Cortex of kidney (tissue), 1 donor: ENCODE data around the gene ZFYVE28.
"Not testable (repeated sequence)": the region's sequence is repeated elsewhere in the genome, so short reads cannot be mapped to it uniquely, and the experiment has no call there.

Source experiments
- DNase-seq: peaks from one replicate; lab custom pipeline; 2025; lab: John Stamatoyannopoulos, UW

Gene ZFYVE28

DNA sequence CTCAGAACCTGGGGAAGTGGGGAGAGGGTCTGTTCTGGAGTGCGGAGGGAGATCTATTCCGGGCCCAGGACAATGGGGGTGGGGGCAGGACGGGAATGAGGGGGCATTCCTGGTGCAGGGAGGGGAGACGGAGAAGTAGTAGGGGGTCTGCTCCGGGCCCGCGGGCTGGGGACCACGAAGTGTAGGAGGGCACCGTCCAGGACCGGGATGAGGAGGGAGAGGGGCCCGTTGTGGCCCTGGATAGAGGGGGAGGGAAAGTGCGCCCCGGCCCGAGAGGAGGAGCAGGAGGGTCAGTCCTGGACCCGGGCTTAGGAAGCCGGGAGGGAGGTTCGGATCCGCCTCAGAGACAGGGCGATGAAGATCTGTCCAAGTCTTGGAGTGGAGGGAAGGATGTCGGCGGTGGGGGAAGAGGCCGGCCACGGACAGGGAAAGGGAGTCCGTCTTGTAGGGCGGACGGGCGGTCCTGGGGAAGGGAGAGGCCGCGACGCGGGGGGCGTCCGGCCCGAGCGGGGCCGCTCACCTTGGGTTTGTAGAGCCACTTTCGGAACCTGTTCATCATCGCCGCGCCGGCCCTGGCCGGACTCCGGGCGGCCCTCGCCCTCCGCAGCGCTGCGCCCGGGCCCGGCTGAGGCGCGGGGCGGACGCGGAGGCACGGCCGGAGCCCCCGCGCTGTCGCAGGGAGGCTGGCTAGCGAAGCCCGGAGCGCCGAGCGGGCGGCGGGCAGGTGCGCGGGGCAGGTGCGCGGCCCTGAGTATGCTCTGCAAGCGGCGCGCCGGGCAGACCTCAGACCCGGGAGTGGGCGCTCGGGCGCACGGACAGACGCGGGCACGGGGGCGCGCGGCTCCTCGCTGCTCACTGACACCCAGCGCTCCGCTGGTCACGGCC is at the start of gene ZFYVE28:
Gene ZFYVE28, minus strand, starts transcription at position 881 of the 885 bp plus-strand sequence. Its CDS starts 322 bp downstream, at position 559.
- no peak for DNase-seq

- not testable (repeated sequence) for DNase-seq
Observed at GRCh38 chr4:2465544-2465943, 47.1 kb upstream of the ZFYVE28 start.

- no peak for DNase-seq
Observed at GRCh38 chr4:2465032-2465431, 46.6 kb upstream of the ZFYVE28 start.

DNA sequence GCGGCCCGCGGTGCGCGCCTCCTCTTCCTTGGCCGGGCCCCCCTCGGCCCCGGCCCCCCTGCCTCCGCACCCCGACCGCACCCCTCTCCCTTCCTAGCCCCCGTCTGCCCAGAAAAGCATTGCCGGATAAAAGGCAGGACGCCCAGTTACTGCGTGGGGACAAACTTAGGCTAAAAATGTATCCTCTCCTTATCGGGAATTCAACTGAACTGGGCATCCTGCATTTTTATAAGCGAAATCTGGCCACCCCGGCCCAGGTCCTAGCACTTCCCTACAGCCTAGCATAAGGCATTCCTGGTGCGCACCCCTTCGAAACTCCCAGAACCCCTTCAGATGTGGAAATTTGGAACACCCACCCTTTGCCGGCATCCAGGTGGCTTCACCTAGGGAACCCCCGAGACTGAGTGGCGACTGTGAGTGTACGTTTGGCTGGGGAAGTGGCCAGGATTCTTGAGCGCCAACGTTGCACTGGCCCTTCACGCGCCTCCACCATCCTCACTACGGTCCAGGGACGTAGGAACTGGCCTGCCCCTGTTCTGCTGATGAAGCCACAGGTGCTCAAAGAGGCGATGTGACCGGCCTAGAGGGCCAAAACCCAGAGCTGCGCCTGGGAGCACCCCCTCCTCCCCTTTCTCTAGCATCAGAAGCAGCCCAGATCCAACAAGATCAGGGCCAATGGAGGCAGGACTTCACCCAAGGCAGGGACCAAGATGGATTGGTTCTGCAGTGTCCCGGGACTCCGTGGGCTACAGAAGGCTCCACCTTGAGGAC is 44.7 kb upstream of the ZFYVE28 start:
- no peak for DNase-seq

GRCh38 chr4:2462218-2462991 is 44.0 kb upstream of the ZFYVE28 start:
- DNase-seq = no peak

DNA sequence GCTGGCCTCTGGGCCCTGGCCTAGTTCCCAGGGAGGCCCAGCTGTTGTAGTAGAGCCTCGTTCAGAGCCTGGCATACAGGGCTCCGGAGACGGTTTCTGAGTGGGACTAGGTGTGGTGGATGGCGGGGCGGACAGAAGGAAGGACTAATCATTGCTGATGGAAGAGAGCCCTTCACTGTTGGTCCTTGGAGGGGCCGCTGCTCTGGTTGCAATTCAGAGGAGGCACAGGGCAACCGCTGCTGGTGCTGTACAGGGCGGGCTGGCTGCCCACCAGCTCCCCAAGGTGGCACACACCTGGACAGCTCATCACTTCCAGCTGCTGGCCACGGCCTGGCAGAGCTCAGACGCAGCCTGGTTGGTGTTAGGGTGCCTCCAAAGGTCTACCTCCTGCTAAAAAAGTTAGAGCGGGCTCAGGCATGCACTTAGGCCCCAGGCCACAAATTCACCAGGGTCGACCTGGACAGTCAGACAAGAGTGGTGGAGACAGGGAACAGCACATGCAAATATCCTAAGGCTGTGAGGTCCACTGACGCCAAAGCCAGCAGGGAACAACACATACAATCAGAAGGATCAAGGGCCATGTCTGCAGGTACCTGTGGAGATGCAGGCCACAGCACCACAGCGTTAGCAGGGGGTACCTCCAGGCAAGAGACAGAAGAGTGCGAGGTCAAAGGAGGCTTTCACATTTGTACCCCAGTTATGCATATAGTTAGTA is 43.0 kb upstream of the ZFYVE28 start:
- no peak for DNase-seq

DNA sequence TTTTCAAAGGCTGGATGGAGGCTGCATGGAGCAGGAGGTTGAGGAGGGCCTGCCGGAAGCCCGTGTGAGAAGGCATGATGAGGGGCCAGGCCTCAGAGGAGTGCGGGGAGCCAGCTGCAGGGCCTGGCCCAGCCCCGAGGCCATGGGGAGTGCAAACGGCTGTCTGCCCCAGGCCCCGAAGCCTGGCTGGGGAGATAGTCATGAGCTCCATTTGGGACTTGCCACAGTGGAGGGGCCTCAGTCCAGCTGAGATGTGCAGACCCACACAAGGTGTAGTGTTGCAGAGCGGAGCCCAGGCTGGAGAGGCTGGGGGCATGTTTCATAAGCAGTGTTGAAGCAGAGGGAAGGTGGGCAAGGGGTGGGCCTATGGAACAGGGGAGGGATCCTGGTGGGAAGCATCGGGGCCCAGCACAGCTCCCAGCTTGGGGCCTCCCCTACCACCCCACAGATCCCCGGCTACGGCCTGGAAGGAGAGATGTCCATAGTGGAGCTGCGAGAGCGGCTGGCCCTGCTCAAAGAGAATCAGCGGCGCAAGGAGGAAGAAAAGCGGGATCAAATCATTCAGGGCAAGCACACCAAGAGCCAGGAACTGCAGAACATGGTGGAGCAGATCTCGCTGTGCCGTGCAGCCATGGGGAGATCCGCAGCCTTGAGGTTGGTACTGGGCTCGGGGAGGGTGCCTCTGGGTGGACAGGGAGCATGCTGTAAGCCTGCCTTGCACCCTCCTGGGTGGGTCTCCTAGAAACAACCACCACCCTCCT is 41.3 kb upstream of the ZFYVE28 start:
- DNase-seq = no peak

DNA sequence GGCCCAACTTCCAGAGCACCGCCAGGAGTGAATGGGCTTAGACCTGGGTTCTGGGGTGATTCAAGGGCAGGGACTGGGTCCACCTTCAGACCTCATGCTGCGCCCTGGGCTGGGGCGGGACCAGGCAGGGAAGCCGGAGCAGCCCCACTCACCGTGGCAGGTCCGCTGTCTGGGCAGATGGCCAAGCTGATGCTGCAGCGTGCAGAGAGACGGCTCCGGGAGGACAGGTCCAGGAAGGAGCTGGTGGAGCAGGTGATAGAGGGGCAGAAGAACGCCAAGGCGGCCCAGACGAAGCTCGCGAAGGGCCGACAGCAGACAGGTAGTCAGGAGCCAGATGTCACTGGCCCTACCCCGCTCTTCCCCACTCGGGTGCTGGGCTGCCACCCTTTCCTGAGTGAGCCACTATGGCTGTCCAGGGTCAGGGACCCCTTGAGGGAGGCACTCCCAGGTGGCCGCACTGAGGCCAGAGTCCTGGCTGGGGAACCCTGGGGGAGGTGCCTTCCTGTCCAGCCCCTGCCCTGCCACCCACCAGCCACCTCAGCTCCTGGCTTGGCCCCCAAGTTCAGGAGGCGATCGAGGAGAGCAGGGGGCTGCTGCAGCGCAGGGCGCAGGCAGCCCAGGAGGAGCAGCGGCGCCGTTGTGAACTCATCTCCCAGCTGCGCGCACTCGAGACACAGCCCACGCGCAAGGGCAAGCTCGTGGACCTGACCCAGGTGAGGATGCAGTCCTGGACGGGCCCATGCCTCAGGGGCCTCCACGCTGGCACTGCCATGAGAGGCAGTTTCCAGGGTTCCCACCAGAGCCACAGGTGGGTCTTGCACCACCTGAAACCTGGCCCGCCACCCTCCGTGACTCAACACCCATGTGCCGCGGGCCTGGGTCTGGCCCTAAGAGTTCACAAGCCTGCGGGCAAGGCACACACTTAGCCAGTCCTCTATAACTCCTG is 40.4 kb upstream of the ZFYVE28 start:
- no peak for DNase-seq

- no peak for DNase-seq
Observed at GRCh38 chr4:2457481-2458295, 39.2 kb upstream of the ZFYVE28 start.

DNA sequence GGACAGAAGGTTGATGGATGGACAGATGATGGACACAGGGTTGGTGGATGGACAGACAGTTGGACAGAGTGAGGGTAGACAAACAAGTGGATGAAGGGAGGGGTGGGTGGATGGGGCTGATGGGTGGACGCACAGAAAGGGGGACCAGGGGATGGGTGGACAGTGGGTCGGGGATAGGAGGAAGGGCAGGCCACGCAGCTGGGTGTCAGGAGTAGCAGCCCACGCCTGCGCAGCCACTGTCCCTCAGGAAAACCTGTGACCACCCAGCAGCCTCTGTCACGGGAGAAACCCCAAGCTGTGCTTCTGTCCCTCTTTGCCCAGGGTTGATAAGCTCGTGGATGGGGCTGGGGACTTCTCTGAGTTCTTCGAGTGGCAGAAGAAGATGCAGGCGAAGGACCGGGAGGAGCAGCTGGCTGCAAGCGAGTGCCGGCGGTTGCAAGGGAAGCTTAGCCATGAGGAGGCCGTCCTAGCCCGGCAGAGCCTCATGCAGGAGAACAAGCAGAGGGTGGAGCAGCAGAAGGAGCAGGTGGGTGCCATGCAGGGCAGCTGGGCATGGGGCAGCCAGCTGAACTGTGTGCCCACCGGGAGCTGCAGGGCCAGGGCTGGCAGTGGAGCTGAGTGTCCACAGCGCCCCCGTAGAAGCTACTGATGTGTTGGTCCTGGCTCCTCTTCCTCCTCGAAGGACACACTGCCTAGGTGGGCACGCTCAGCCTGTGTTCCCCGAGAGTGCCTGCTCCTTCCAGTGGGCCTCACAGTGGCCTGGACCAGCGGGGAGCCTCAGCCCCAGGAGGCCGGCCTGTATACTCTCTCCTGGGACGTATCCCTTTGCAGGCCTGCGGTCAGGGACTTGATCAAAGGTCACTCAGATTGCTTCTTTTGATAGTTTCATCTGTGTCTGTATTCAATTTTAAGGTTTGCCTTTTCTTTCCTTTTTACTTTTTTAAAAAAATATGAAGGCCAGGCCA is 33.7 kb upstream of the ZFYVE28 start:
- no peak for DNase-seq

- no peak for DNase-seq
Observed at GRCh38 chr4:2451036-2451520, 32.6 kb upstream of the ZFYVE28 start.

- no peak for DNase-seq
Observed at GRCh38 chr4:2450394-2451035, 32.1 kb upstream of the ZFYVE28 start.

DNA sequence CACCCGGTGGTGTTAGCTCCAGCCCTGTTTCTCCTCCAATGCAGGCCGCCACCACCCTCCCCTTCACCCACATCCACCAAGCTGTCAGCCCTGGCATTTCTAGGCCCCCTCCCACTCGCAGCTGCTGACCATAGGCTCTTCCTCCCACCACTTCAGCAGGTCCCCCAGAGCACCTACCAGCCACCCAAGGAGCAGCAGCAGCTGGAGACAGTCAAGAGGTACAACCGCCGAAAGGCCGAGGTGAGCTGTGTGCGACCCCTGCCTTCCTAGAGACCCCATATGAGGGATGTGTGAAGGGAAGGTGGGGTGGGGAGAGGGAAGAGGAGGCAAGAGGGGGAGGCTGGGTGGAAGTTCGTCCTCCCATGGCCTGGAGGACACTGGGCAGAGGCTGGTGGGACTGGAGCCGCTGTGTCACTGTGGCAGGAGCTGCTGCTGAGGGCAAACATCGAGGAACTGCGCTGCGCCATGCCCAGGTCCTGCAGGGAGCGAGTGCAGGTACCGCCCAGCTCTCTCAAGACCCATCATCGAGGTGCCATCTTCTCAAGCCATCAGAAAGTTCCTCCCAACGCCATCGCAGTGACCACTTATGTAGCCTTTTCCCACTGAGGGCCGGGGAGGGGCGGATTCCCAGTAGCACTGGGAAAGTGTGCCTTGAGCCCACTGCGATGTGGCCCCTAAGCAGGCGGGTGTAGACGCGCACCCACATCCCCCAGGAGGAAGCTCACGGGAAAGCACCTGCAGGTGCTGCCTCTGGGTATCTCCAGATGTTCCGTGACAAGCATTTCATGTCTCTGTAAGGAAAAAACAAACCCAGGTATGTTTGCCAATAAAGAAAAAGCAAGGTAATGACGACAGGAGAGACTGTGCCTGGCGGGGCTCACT is 31.3 kb upstream of the ZFYVE28 start:
- no peak for DNase-seq

DNA sequence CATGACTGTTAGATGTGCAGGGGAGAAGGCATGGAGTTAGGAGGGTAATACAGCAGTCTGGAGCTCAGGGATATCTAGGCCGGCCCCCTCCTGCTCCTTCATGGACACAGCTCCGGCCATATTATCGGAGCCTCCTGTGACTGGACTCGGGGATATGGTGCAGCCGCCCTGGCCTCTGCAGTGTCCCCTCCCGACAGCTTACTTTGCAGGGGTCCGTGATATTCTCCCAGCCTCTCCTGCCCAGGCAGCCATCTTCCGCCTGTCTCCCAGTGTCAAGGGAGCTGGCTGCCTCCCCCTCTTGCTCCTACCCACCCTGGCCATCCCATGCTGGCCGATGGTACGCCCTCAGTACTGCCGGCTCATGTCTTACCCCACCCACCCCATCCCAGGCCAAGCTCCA is 30.6 kb upstream of the ZFYVE28 start:
- DNase-seq = no peak

GRCh38 chr4:2448589-2448988 is 30.1 kb upstream of the ZFYVE28 start:
- no peak for DNase-seq
